Endothelial cell of hepatic sinusoid (primary cell): ENCODE results near the gene ALOX15.
"Not testable (repeated sequence)": the region's sequence is repeated elsewhere in the genome, so short reads cannot be mapped to it uniquely, and the experiment has no call there.

Experiments used
- in situ Hi-C: cut with HindIII; loops from 2 replicates; pipeline ENCODE4 v1.10.0; 2017; ENCODE audit warnings: low sequenced_read_pairs

Gene ALOX15

DNA sequence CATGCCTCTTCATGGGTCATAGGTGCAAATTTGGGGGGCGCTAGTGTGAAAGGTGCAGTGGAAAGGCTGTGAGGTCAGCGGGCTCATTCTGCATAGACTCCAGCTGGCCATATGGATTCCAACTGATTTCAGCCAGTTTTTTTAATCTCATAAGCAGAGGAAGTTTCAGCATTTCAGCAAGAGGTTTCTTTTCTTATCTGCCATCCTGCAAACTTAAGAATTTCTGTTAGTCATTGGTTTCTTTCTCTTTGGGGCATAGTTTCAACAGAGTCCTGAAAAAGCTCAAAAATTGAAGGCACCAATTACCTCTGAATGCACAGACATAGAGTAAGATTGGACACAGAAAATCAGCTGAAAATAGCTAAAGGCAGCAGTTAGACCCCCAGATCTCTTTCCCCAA is 16.2 kb upstream of the ALOX15 start:
- in situ Hi-C loops = loop anchor here (5.0 kb wide), 1 partner anchor 65 kb away; no protein-coding TSS in a partner anchor

DNA sequence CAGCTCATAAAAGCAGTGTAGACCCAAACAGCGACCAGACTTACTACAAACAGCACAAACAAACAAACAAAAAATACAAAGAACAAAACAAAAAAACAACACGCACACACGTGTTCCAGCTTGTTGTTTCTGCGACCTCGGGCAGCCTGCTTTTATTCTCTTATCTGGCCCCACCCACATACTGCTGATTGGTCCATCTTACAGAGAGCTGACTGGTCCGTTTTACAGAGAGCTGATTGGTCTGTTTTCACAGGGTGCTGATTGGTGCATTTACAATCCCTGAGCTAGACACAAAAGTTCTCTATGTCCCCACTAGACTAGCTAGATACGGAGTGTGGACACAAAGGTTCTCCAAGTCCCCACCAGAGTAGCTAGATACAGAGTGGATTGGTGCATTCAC is 14.5 kb upstream of the ALOX15 start:
- in situ Hi-C loops = loop anchor here (5.0 kb wide), 1 partner anchor 66 kb away; no protein-coding TSS in a partner anchor

DNA sequence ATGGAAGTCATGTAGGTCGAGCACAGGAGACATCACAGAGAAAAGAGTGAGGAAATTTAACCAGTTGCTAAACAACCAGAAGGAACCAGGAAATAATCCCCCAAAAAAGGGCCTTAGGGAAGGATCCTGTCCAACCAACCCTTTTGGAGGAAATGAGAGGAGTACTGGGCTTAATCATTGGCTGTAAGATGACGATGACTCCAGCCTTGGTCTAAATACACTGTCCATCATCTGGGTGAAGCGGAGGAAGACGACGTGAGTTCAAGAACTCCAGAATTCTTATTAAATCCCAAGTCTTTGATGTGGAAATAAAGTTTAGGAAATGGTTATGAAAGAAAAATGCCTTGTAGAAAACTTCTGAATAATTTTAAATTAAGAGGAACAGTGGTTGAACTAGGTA is 11.5 kb upstream of the ALOX15 start:
- in situ Hi-C loops = no loop called here

DNA sequence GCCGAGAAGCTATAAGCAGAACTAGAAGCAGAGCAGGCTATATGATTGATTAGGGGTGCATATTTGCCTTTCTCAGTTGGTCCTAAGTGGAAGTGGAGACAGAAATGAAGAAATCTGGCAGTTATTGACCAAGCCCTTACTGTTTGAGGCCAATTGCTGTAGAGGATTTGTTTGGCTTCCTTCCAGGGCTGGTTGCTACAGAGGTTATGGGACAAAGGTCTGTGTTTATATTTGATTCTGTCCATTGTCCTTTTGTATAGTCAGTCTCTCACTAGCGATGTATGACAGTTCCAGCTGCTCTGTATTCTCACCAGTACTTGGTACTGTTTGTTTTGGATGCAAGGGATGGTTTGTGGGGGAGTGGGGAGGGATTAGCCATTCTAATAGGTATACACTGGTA is 7.3 kb upstream of the ALOX15 start:
- in situ Hi-C loops = no loop called here

DNA sequence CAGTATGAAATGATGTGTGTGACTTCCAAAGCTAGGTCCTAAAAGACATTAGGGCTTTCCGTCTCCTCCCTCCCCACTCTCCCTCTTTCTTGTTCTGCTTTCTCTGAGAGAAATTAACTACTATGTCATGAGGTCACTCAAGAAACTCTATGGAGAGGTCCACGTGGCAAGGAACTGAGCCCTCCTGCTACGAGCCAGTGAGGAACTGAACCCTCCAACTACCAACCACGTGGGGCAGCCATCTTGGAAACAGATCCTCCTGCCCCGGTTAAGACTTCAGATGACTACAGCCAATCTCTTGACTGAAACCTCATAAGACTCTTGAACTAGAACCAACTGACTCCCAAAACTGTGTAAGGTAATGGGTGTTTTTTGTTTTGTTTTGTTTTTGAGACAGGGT is 4.2 kb upstream of the ALOX15 start:
- in situ Hi-C loops = no loop called here

DNA sequence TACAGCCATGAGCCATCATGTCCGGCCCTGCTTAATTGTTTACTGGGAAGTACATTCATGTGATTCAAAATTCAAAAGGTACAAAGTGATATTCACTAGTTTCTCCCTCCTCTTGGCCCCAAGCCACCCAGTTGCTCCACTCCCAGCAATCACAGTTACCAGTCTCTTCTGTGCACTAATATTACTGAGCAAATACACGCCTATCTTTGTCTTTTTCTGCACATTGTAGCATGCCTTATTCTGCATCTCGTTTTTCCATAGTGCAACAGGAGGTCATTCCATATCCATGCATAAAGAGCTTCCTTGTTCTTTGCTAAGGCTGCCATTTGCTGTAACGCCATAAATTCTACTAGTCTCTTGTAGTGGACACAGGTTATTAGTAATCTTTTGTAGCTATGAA is 2.2 kb upstream of the ALOX15 start:
- in situ Hi-C loops = no loop called here

DNA sequence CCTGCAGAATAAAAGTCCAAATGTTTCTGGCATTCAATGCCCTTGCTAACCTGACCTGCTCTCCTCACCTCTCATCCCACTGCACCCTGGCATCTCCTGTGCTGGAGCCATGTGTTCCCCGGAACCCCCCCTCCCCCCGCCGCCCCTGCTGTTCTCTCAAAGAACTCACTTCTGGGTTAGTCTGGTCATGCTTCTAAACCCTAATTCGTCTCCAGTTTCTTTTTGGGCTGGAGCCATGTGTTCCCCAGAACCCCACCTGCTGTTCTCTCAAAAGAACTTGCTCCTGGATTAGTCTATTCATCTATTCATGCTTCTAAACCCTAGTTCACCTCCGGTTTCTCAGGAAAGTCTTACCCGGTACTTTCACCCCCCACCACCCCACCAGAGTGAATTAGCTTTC is 808 bp upstream of the ALOX15 start:
- in situ Hi-C loops = no loop called here

DNA sequence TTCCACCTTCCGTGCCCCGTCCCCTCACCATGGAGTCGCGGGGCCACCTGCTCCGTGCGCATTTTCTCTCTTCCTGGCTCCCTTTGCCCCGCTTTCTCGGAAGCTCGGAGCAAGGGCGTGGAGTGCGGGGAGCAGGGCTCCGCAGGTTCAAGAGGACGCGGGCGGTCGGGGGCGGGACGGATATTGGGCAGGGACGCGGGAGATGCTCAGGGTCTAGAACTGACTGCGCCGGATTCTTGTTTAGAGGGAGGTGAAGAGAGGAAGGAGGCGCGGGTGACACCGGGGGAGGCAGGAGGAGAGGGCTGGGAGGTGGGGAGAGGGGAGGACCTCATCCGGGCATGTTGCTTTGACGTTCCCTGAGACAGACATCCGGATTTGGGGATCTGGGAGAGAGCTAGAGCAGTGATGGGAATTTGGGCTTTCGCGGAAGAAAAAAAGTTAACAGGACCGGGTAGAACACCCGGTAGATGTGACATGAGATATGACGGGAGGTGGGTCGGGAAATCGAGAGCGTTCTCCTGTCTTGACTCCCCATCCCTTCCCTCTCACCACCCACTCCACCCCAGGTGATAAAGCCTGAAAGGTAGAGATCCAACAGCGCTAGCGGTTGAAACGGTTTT is 799 bp downstream of the ALOX15 start:
- in situ Hi-C loops = not testable (repeated sequence)

DNA sequence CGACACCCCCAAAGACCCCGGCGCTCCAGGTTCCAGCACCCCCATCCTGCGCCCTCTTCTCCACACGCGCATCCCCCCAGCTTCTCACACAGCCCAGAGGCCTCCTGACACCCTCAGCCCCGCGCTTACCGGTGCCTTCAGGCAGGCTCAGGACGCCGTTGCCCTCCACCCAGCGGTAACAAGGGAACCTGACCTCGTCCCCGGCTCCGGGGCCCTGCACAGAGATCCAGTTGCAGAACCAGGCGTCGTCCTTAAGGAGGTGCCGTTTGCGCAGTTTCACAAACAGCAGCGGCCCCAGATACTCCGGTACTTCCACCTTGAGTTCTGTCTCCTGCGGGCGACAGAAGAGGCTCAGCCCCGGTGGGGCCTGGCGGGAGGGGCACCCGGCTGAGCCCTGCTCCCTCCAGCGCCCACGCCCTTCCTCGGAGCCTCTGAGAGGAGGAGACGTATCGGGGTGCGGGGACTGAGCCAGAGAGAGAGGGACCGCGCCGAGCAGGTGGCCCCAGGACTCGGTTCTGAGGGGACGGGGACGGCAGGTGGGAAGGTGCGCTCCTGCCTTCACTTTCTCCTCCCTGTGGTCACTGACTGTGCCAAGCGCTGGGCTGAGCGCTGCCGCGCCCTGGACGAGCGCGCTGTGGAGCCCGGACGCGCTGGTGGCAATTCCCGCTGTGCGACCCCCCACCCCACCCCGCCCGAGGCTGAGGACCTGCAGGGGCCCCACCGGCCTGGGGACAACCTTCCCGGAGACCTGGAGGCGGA is 2.0 kb downstream of the ALOX15 start:
- in situ Hi-C loops = not testable (repeated sequence)

DNA sequence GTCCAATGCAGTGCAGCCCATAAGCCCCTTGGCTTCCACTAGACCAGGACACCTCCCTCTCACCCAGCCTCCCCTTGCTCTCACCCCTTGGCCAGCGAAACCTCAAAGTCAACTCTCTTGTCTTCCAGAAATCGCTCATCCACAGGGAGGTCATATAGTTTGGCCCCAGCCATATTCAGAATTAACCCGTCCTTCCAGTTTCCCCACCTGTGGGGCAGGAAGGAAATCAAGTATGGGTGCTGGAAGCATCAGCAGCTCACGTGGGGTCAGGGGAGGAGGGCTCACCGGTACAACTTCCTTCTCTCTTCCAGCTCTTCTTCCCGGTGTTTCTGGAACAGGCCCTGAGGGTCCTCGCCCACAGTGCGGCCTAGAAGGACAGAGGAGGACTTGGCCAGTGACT is 2.7 kb downstream of the ALOX15 start:
- in situ Hi-C loops = not testable (repeated sequence)

DNA sequence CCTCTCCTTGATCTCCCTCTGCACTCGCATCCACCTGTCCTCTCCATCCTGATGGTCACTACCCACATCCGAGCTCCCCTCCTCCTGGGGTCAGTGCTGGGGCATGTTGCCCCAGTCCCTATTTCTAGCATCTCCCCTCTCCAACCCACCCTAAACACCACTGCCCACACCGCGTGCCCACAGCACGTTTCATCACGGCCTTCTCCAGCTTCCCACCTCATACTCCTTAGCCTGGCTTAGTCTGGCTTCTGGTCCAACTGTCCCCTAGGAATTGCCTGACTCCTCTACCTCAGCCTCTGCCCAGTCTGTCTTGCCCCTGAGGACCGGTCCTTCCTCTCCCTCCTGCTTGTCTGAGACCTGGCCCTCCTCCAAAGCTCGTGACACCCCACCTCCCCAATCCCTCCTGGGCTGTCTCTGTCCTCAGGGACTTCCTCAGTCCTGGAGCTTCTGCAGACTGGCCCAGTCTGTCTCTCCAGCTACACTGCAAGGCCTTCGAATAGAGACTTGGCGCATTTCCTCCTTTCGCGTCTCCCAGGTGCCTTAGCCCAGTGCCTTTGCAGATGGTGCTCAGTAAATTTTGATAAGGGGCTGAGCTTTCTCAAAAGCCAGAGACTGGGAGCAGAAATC is 4.9 kb downstream of the ALOX15 start:
- in situ Hi-C loops = no loop called here

DNA sequence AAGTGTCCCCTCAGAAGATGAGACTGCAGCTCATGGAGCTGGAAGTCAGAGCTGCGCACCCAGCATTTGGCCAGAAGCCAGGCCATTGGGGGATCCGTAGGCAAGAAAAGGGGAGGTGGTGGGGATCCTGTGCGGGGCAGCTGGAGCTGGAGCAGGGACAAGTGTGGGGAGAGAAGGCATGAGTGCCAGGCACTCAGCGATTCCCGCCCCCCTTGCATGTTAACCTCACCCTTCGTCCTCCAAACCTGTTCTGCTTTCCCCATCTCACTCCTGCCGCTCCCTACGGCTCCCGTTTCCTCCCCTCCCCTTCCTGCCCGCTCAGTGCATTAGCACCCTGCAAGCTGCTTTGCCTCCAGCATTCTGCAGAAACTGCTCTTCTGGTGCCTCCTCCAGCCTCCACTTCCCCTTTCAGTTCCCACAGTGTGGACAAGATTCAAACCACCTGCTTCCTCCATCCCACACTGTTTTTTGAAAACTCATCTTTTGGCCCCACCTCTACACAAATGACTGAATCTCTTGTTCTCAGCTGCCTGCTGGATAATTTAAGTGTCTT is 5.6 kb downstream of the ALOX15 start:
- in situ Hi-C loops = no loop called here

DNA sequence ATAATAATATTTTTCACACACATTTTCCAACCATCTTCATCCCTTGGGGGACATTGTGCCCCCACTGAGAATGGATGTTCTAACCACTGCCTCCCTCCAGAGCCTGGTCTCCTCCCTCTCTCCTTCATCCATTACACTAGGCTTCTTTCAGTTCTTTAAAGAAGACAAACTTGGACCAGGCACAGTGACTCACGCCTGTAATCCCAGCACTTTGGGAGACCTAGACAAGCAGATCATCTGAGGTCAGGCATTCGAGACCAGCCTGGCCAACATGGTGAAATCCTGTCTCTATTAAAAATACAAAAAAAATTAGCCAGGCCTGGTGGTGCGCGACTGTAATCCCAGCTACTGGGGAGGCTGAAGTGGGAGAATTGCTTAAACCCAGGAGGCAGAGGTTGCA is 6.5 kb downstream of the ALOX15 start:
- in situ Hi-C loops = no loop called here

DNA sequence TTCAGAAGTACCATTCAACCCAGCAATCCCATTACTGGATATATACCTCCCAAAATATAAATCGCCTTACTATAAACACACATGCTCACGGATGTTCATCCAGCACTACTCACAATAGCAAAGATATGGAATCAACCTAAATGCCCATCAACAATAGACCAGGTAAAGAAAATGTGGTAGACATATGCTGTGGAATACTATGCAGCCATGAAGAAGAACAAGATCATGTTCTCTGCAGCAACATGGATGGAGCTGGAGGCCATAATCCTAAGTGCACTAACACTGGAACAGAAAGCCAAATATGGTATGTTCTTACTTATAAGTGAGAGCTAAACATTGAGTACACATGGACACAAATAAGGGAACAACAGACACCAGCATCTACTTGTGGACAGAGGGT is 7.8 kb downstream of the ALOX15 start:
- in situ Hi-C loops = no loop called here

DNA sequence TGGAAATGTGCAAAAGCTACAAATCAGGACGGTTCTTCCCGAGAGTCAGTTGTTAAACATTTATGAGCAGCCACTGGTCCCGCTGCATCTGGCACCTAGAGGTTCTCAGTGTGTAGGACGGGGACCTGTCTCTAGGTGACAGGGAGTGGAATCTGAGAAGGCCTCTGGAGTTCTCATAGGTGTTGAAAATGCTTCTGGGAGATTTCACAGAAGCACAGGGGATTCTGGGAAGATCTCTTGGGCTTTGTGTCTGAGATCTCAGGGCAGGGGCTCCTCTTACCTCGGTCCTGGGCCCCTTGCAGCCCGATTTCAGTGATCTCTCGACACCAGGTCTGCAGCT is 8.9 kb downstream of the ALOX15 start:
- in situ Hi-C loops = no loop called here

DNA sequence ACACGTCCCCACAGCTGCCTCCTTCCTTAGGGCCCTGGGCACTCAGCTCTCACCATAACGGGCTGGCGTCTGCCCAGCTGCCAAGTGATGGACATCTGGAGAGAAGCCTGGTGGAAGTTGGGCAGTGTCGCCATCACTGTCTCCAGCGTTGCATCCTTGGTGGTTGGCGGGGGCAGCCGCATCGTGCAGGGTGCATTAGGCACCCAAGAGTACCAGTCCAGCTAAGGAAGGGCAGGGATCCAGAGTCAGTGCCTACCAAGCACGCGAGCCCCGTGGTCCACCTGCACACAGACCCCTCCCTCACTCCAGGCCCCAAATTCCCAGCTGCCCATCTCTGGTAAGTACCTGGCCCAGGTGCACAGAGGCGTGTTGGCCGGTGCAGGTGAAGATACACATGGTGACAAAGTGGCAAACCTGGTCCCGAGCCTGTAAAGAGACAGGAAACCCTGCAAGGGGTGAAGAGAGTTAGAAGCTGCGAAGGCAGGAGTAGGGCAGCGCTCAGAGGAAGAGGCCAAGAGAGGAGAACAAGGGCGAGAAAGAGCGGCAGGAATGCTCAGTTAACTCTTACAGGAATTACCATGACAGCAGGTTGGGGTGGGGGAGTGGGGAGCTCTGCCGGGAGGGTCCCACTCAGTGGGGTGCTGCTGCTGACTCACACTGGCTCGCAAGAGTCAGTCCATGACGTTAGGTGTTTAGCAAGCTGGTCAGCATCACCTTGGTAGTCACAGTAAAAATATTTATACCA is 9.5 kb downstream of the ALOX15 start:
- in situ Hi-C loops = no loop called here

DNA sequence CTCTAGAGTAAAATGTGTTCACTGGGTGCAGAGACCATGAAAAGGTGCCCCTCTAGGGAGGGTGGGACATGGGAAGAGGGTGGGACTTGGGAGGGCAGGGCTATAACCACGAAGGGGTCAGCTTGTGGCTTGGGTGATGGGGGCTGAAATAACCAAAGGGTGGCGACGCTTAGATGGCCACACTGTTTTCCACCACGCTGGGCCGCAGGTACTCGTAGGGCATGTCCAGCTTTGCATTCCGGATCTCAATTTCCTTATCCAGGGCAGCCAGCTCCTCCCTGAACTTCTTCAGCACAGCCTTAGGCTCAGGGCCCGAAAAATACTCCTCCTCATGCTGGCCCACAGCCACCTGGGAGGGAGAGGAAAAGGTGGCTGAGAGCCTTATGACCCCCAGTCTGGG is 10.0 kb downstream of the ALOX15 start:
- in situ Hi-C loops = no loop called here

DNA sequence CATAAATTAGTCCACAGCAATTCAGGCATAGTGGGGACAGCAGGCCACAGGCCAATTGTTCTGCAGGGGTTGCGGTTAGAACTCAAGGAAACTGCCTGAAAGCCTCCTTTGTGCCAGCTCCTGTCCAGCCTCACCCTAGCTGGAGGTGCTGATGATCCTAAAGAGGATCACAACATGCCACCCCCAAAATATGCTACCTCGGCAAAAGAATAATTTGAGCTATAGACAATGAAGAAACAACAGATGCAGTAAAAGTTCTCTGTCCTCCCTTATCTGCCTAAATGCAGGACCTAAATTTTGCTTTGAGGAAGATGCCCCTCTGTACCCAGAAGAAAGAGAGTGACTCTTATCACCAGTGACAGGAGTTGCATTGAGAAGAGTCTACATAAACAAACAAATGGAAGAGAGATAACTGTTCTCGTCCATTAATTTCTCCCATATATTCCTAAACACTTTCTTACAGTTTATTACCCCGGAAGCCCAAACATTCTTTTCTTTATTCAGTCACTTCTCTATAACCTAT is 14.7 kb downstream of the ALOX15 start:
- in situ Hi-C loops = loop anchor here (10.0 kb wide), 1 partner anchor 172 kb away; no protein-coding TSS in a partner anchor

DNA sequence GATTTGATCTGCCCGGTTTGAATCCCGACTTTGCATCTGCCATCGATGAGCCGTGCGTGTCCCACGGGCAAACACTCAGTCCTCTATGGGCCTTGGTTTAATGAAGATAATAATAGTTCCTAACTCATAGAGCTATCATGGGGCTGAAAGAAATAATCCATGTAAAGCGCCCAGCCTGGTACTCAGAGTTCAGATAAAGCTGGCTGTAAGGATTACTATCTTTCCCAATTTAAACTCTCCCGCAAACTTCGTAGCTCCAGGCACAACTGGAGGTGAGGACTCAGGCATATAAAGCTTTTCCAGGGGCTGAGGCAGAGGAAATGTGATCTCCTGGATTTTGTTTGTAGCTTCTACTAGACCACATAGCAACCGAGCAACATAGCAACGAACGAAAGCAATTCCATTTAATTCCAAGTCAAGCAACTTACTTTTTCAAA is 16.3 kb downstream of the ALOX15 start:
- in situ Hi-C loops = loop anchor here (10.0 kb wide), 1 partner anchor 170 kb away; no protein-coding TSS in a partner anchor

DNA sequence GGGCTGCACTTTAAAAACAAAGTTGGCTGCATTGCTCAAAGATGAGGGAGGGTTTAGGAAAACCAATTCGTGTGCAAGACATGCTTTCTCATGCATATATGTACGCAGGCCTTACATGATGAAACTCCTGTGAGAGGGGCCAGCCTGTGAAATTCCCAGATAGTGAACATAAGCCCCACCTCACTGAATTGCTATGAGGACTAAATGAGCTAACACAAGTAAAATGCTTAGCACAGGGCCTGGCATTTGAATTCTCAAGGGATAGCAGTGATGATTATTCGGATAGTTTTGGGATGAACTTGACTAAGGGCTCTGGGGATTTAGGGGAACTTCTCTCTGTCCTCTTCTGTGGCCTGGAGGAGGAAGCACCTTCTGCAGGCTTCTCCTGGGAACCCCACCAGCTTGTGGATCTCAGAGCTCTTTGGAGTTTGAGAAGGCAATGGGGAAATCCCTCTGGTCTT is 17.0 kb downstream of the ALOX15 start:
- in situ Hi-C loops = loop anchor here (10.0 kb wide), 1 partner anchor 170 kb away; no protein-coding TSS in a partner anchor

DNA sequence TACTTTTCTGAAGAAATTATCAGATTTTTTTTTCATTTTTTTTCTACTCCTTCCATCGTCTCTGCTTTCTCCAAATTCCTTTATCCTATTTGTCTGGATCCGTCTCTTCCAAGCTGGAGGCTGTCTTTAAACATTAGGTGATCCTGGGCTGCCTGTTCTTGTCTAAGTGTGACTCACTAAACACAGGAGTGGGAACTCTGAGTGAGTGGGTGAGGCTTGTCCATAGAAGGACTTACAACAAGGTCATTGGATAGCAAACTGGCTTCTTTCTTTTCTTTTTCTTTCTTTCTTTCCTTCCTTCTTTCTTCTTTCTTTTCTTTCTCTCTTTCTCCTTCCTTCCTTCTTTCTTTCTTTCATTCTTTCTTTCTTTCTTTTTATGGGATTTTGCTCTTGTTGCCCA is 18.2 kb downstream of the ALOX15 start:
- in situ Hi-C loops = loop anchor here (10.0 kb wide), 1 partner anchor 168 kb away; no protein-coding TSS in a partner anchor
